GM21526 (cell line): ENCODE data around the gene ZNF547.
"Not testable (repeated sequence)": the region's sequence is repeated elsewhere in the genome, so short reads cannot be mapped to it uniquely, and the experiment has no call there.

Source experiments
- ATAC-seq: cut with Tn5 transposase; IDR thresholded peaks from one replicate; pipeline ENCODE4 v1.9.1; 2021; ENCODE audit warnings: moderate library complexity; ENCODE audit not compliant: unreplicated experiment, low FRiP score

Gene ZNF547

DNA sequence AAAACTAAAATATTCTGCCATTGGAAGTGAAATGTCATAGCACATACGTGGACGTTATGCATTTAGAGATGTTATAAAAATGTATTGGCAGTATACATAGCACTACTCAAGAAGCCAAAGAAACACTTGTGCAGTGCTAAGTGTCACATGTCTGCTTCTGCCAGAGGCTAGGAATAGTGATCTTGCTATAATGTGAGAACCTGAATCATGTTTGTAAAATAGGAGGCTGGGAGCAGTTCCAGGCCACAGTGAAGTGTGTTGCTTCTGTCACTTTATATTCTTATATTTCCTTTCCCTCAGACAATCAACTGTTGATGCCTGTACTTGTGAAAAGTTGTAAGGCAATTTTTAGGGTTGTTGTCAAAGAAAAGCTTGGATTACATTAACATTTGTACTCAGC is 3.4 kb downstream of the ZNF547 start:
- ATAC-seq = no peak

DNA sequence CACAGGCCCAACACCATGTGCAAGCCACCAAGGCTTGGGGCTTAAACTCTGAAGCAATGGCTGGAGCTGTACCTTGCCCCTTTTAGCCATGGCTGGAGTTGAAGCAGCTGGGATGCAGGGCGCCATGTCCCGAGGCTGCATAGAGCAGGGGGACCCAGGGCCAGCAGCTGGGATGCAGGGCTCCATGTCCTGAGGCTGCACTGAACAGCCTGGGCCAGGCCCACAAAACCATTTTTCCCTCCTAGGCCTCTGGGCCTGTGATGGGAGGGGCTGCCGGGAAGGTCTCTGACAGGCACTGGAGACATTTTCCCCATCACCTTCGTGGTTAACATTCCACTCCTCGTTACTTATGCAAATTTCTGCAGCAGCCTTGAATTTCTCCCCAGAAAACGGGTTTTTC is 10.8 kb downstream of the ZNF547 start:
- ATAC-seq = no peak

DNA sequence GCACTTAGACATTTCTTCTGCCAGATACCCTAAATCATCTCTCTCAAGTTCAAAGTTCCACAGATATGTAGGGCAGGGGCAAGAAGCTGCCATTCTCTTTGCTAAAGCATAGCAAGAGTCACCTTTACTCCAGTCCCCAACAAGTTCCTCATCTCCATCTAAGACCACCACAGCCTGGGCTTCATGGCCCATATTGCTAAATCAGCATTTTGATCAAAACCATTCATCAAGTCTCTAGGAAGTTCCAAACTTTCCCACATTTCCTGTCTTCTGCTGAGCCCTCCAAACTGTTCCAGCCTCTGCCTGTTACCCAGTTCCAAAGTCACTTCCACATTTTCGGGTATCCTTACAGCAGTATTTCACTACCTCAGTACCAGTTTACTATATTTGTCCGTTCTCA is 11.3 kb downstream of the ZNF547 start:
- not testable (repeated sequence) for ATAC-seq

DNA sequence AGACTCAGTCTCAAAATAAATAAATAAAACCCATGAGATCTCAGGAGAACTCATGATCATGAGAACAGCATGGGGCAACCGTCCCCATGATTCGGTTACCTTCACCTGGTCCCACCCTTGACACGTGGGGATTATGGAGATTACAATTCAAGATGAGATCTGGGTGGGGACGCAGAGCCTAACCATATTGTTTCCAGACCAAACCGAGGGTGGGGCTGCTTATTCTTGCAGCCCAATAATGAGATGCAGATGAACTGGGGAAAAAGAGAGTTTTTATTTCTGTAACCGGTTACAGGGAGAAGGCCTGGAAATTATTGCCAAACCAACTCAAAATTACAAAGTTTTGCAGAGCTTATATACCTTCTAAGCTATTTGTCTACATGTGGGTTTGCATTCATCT is 12.8 kb downstream of the ZNF547 start:
- no peak for ATAC-seq

DNA sequence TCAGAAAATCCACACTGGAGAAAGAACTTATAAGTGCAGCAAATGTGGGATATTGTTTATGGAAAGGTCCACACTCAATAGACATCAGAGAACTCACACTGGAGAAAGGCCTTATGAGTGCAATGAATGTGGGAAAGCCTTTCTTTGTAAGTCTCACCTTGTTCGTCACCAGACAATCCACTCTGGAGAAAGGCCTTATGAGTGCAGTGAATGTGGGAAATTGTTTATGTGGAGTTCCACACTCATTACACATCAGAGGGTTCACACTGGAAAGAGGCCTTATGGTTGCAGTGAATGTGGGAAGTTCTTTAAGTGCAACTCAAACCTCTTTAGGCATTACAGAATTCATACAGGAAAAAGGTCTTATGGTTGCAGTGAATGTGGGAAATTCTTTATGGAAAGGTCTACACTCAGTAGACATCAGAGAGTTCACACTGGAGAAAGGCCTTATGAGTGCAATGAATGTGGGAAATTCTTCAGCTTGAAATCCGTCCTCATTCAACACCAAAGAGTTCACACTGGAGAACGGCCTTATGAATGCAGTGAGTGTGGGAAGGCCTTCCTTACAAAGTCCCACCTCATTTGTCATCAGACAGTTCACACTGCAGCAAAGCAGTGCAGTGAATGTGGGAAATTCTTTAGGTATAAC is 14.3 kb downstream of the ZNF547 start:
- ATAC-seq = no peak

DNA sequence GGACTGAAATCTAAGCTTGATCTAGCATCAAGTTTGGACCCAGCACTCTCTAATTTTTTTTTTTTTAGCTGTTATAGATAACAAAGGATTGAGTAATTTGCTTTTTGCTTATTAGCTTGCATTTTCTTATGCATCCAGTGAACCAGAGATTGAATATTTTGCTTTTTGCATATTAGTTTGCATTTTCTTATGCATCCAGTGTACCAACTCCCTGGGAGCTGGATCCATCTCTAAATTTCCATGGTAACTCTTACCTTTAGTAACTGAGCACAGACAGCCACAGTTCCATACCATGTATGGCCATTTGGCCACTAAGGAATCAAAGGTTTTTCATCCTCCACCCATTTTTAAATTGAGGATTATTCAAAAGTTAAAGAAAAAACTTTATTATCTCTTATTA is 17.6 kb downstream of the ZNF547 start:
- no peak for ATAC-seq

DNA sequence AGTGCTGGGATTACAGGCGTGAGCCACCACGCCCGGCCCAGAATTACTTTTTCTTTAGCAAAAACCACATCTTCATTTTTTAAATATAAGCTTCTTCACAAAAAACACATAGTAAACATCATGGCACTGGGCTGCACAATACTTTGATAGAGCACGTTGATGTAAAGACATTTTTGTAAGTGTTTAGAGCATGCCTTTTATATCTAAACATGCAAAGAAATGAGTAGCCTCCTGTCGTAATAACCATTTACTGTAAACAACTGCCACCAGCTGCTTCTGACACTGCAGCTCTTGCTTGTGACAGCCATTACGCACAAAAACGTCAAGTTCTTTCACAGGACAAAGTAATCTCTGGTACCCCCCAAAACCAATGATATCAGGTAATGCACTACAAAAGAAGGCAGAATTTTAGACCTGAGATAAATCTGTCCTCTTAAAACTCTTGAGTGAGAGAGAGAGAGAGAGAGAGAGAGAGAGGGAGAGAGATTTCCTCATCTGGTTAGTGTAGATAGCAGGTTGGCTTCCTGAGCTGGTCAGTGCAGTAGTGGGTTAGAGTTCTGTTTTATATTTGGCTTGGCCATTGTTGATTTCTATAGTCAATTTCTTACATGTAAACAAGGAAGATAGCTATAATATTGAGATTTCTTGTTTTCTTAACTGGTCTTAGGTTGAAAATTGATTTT is 19.6 kb downstream of the ZNF547 start:
- ATAC-seq = no peak

DNA sequence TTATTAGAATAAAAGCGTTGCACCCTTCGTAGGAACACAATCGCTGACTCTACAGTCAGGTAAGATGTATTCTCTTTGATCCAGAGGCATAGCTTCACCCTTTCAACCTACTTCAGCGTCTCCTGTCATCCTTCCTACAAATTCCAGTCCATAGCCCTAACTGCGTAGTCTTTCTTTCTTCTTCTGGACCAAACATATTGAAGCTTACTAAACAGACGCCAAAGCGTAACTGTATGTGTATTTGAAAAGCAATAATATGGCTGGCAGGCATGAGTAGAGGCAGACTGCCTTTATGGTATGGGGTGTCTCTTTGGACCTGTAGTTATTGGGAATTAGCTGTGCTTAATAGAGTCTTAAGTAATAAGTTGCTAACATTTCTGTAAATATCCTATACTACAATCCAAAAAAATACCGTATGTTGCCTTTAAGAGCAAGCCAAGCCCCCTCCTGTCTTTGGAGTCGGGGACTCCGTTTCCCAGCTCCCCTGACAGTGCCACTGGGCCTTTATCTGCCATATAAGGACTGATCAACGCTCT is 25.9 kb downstream of the ZNF547 start:
- ATAC-seq = no peak

DNA sequence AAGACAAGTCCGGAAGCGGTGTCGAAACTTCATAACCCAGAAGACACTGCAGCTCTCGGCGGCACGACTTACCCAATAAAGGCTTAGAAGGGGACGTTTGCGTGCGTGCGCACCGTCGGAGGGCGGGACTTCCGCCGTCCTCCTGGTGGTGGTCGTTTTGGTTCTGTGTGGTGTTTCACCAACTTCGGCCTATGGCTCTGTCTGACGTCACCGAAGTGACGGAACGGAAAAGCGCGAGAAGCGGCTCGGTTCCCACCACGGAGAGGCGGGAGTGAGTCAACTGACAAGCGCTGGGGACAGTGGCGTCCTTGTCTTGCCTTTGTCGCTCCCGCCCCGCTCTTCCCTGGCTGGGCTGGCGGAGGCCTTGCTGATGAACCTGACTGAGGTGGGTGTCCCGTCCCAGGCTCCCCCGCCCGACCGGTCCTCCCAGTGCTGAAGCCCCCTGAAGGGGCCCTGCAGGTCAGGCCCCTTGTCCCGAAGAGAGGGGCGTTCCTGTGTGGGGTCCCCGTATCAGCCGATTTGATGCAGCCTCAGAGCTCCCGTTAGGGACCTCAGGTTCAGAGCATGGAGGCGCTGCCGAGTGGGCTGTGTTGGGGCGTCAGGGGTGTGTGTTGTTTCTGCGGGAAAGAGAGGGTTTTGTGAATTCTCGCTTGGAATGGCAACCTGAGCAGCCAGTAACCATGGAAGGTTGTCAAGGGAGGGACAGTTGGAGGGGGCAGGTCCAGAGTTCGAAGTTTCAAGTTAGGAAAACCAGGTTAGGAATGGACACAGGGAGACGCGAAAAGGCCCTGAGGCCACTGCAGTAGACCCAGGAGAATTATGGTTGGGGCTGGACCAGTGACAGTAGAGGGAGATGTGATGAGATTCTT is 26.6 kb downstream of the ZNF547 start, which contains the start of gene ZNF548:
Gene ZNF548 (plus strand): TSS at position 125 of the 869 bp plus-strand sequence. CDS start 246 bp downstream, at position 371.
- ATAC-seq = peak; percentile 96

DNA sequence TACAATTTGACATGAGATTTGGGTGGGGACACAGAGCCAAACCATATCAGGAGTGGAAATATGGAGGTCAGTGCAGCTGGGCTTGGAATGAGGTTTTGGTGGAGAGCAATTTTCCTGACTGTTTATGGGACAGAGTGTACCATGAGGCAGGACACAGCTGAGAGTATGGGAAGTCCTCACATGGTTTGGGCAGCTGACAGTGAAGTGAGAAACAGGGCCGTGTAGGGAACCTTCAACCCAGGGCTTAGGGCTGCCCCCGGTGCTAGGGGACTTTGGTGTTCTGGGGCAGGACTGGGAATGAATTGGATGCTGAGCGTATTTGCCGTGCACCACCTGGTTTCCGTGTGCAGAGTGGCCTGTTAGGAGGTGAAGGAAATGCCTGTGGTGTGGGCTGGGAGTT is 32.4 kb downstream of the ZNF547 start:
- no peak for ATAC-seq

DNA sequence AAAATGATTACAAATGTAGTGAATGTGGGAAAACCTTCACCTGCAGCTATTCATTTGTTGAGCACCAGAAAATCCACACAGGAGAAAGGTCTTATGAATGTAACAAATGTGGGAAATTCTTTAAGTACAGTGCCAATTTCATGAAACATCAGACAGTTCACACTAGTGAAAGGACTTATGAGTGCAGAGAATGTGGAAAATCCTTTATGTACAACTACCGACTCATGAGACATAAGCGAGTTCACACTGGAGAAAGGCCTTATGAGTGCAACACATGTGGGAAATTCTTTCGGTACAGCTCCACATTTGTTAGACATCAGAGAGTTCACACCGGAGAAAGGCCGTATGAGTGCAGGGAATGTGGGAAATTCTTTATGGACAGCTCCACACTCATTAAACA is 35.5 kb downstream of the ZNF547 start:
- ATAC-seq = no peak

DNA sequence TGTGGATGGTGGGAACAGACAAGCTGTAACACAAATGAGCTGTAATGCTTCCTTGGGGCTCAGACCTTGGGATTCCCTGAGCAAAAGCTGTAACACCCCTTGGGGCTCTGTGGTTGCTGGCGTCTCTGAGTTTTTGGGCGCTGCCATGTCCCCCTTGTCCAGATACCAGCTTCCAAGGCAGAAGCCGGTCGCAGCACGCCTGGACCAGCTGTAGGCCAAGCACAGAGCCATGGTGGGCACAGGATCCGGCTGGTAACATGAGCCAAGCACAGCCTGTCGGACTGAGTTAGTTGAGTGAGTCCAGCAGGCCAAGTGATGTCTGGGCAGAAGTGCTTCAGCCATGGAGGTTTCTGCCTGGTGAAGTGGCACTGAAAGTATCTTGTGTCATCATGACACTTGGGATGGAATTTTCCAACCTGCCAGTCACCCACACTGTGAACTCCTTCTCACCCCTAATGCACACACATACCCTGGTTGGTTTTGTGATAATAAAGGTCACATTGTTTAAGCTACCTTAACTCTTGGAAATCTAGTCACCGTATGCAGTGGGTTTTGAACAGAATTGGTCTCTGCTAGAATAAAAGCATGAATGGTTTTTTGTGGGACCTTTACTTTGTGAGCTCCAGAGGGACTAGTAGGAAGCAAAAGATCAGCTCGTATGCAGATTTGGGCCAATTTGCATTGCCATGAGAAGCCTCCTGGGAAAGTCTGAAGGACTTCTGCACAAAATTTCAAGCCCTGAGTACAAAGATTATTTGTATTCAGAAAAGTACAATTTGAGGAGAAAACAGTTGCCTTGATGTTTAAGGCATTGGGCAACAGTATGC is 40.6 kb downstream of the ZNF547 start:
- no peak for ATAC-seq

DNA sequence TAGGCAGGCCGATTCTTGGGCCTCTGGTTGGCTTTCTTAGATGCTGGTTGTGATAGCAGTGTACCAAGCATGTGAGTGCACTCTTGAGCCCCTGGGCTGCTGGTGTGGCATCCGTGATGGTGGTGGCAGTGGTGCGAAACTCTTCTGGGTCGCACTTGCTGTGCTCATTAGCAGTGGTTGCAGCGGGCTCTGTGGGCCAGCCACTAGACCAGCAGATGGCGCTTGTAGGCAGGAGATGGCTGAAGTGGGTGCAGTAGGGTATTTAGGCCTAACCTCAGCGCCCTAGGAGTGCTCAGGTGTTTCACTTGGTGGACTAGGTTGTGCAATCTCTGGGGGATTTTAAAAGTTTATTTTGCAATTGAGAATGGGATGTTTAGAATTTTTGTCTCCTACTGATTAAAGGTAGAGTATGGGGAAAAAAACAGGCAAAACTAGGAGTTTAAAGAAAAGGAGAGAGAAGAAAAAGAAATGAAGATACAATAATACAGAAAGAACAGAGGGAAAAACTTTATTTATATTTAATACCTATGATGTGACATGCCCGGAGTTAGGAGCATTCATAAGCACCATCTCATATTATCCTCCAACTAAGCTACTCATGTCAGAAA is 43.3 kb downstream of the ZNF547 start:
- no peak for ATAC-seq

DNA sequence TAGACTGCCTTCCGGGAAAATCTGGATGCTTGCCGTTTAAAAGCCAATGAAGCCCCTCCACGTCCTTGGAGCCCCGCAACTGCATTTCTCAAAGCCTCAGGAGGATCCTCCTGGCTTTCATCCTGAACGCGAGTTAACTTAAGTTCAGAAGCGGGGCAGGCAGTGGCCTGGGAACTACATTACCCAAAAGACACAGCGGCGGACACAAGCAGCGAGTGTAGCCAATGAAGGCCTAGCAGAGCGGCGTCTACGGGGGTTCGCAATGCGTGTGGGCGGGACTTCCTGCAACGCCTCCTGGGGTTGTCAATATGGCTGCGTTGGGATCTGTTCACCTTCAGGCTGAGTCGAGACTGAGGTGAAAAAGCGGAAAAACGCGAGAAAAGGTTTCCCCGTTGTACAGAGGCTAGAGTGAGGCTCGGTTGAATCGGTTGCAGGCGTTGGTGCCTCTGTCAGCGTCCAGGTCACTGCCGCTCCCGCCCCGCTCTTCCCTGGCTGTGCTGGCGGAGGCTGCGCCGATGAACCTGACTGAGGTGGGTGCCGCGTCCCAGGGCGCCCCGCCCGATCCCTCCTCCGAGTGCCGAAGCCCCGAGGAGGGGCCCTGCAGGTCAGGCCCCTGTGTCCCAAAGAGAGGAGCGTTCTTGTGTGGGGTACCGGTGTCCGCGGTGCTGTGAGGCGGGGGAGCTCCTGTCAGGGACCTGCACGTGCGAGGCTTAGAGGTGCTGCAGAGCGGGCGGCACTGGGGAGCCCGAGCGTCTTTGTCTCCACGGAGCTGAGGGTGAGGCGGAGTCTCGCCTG is 47.7 kb downstream of the ZNF547 start, which contains the start of gene ZNF17:
Gene ZNF17 (plus strand): TSS at position 285 of the 795 bp plus-strand sequence. CDS start 2,455 bp downstream, outside the sequence.
- ATAC-seq = peak; percentile 98

DNA sequence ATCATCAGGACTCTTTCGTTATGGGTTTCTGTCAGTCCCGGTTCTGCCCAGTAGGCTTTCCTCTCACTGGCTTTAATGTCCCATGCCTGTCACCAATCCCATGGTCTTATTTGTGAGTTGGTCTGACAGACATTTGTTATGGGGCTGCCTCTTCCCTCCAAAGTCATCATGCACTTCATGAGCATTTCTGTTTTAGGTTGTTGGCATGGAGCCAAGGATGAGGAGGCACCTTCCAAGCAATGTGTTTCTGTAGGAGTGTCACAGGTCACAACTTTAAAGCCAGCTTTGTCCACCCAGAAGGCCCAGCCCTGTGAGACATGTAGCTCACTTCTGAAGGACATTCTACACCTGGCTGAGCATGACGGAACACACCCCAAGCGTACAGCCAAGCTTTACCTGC is 56.1 kb downstream of the ZNF547 start:
- no peak for ATAC-seq

DNA sequence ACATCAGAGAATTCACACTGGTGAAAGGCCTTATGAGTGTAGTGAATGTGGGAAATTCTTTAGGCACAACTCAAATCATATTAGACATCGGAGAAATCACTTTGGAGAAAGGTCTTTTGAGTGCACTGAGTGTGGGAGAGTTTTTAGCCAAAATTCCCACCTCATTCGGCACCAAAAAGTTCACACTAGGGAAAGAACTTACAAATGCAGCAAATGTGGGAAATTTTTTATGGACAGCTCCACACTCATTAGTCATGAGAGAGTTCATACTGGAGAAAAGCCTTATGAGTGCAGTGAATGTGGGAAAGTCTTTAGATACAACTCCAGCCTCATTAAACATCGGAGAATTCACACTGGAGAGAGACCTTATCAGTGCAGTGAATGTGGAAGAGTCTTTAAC is 57.7 kb downstream of the ZNF547 start:
- ATAC-seq = no peak
